GM12892 (cell line): Measurements from ENCODE around the gene ADSL.

Experiments used
- DNase-seq: peaks from one replicate; pipeline ENCODE4 v3.0.0; 2011; ENCODE audit not compliant: insufficient read length
- FAIRE-seq: peaks from 2 replicates; lab custom pipeline; 2011; peaks lifted over from hg19 to GRCh38; lab: Jason Lieb, UNC
- POLR2A ChIP-seq: IDR thresholded peaks from 2 replicates; pipeline ENCODE4 v1.6.1; 2011; ENCODE audit warnings: low read depth, low read length, control low read depth
- POLR2AphosphoS5 ChIP-seq: IDR thresholded peaks from 2 replicates; pipeline ENCODE4 v1.6.1; 2011; ENCODE audit warnings: low read depth, low read length, control low read depth
- TAF1 ChIP-seq: IDR thresholded peaks from 2 replicates; pipeline ENCODE4 v1.6.1; 2011; ENCODE audit warnings: low read depth, mild to moderate bottlenecking, control low read depth, low read length, borderline replicate concordance

The ADSL gene

GRCh38 chr22:40403141-40403540, 56.8 kb downstream of the ADSL start:
- FAIRE-seq (no peak), DNase-seq (no peak)
- TF ChIP-seq POLR2A: no peak
- TF ChIP-seq TAF1: no peak
- TF ChIP-seq POLR2AphosphoS5: no peak

DNA sequence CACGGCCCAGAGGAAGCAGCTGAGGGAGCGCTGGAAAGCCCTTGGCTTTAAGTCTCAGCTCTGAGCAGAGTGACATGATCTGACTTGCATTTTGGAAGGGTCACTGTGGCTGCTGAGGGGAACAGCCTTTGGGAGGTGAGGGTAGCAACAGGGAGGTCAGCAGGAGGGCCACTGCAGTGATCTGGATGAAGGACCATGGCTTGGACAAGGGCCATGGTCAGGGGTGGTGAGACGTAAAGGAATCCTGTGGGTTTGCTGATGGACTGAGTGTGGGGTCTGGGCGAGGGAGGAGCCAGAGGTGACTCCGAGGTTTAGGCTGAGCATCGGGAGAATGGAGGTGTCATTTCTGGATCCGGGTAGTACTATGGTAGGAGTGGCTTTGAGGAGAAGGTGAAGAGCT, 57.4 kb downstream of the ADSL start:
- FAIRE-seq (no peak), DNase-seq (no peak)
- no peak for TF ChIP-seq POLR2A
- TF ChIP-seq POLR2AphosphoS5: no peak
- no peak for TF ChIP-seq TAF1

GRCh38 chr22:40404251-40405177, 58.2 kb downstream of the ADSL start:
- DNase-seq (no peak), FAIRE-seq (no peak)
- TF ChIP-seq POLR2AphosphoS5 (no peak), TAF1 (no peak), POLR2A (no peak)

GRCh38 chr22:40405178-40406062, 59.1 kb downstream of the ADSL start:
- no peak for DNase-seq
- no peak for FAIRE-seq
- TF ChIP-seq POLR2AphosphoS5 (peak; percentile 15; the same call in 1 of the 2 replicates), POLR2A (no peak)

DNA sequence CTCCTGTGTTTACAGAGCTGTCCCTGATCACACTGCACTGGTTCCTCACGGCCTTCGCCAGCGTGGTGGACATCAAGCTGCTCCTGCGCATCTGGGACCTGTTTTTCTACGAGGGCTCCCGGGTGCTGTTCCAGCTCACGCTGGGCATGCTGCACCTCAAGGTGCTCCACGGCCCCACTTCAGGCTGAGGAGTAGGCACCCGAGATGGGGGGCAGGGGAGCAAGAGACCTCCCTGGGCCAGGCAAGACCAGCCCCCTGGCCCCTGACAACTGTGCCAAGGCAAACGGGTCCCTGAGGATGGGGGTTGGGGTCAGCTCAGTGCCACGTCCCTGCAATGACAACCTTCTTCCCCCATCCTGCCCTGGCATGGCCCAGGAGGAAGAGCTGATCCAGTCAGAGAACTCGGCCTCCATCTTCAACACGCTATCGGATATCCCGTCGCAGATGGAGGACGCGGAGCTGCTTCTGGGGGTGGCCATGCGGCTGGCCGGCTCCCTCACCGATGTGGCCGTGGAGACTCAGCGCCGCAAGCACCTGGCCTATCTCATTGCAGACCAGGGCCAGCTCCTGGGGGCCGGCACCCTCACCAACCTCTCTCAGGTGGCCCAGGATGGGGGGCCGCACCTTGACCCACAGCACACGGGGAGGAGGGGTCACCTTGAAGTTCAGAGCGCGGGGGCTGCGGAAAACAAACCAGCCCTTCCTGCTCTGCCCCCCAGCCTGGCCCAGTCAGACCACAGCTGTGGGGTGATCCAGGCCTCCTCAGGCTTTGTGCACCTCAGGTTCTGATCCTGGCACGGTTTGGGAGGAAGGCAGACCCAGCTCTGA, 60.0 kb downstream of the ADSL start:
- FAIRE-seq (no peak), DNase-seq (no peak)
- TF ChIP-seq TAF1: no peak
- no peak for TF ChIP-seq POLR2AphosphoS5

GRCh38 chr22:40407021-40407761, 60.9 kb downstream of the ADSL start:
- FAIRE-seq: no peak

GRCh38 chr22:40407831-40408717, 61.8 kb downstream of the ADSL start:
- no peak for FAIRE-seq
- no peak for DNase-seq
- TF ChIP-seq TAF1 (no peak), POLR2AphosphoS5 (peak; percentile 74), POLR2A (0 out of 2 replicates have a peak, but pooled peaks have one; percentile 8)

More at GRCh38 chr22:40407021-40407761, 60.9 kb downstream of the ADSL start:
- DNase-seq: no peak
- TF ChIP-seq TAF1 (no peak), POLR2A (0 out of 2 replicates have a peak, but pooled peaks have one; percentile 8)

DNA sequence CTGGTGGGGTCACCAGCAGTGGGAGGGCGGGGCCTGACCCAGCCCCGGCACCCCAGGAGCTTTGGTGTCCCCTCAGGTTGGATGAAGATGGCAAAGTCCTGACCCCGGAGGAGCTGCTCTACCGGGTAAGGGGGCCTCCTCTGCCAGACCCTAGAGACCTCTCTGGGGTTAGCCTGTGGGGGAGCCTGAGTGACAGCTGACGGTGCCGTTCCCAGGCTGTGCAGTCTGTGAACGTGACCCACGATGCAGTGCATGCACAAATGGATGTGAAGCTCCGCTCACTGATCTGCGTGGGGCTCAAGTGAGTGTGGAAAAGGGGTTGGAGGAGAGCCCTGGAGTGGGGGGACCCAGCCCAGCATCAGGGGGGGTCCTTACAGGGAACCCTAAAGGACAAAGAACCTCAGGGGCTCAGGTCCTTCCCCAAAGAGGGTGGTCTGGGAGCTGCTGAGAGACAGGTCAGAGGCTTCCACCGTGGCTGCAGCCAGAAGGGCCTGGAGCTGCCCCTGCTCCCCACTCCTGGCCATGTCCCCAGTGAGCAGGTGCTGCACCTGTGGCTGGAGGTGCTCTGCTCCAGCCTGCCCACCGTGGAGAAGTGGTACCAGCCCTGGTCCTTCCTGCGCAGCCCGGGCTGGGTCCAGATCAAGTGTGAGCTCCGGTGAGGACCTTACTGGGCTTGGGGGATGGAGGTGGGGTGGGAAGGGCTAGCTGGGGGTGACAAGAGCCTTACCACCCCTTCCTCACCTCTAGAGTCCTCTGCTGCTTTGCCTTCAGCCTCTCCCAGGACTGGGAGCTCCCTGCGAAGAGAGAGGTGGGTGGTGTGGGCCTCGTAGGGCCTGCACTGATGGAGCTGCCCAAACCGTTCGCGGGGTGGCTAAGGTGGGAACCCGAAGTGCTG, 62.7 kb downstream of the ADSL start:
- FAIRE-seq: no peak
- TF ChIP-seq POLR2AphosphoS5 (no peak), TAF1 (no peak), POLR2A (peak; percentile 41; the same call in 1 of the 2 replicates)

DNA sequence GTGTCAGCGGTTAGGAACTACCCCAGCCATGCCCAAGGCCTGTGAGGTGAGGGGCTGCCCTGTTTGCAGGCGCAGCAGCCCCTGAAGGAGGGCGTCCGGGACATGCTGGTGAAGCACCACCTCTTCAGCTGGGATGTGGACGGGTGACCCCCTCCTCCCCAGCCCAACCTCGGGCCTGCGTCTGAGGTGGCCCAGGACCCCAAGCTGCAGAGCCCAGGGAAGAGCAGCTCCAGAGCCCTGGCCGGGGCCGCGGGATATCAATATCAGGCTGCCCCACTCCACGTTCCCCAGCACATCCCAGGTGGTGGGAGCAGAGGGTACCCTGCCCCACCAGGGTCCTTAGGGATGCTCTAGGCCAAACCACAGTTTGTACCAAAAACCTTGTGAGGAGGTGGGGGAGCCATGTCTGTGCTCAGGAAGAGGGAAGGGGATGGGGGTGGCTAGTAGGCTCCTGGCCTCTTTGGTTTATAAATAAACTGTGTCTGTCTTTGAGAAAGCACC, 63.4 kb downstream of the ADSL start:
- FAIRE-seq (no peak), DNase-seq (no peak)
- TF ChIP-seq POLR2AphosphoS5: peak; percentile 27; the same call in 1 of the 2 replicates
- TF ChIP-seq TAF1: no peak
- TF ChIP-seq POLR2A: peak; percentile 35

More for the DNA sequence above, 62.7 kb downstream of the ADSL start:
- no peak for DNase-seq

- no peak for FAIRE-seq
- DNase-seq: no peak
- TF ChIP-seq TAF1 (no peak), POLR2A (no peak), POLR2AphosphoS5 (no peak)
Observed at GRCh38 chr22:40410272-40410671, 64.0 kb downstream of the ADSL start.
